ENCODE results near the gene ANKFN1. TPM values are rescaled to one million over a fixed set of nuclear protein-coding genes. Genes with fewer than 3 reads are reported as not detected.

Gene ANKFN1
- total RNA-seq, 1 donor from 2014 or later = 2.4 TPM

- no peaks in the 10 kb centered on the region for H3K36me3 Mint-ChIP-seq
- no peaks in the 10 kb centered on the region for H3K9me3 Mint-ChIP-seq
- no peak overlapping the region for H3K27ac Mint-ChIP-seq
- no peak overlapping the region for H3K4me3 Mint-ChIP-seq
- peaks cover 15% of the 10 kb centered on the region for H3K27me3 Mint-ChIP-seq
- H3K4me1 Mint-ChIP-seq (ENCODE audit: unreplicated experiment) = peaks cover 7% of the 10 kb centered on the region
- no peak for TF ChIP-seq CTCF (conservative IDR thresholded peaks at IDR 0.05)
- DNase-seq (ENCODE audit: extremely low spot score, unreplicated experiment) = no peak
These were observed 41.4 kb upstream of the ANKFN1 start for GRCh38 chr17:56111706-56112485.

GRCh38 chr17:56113486-56113885 lies 39.8 kb upstream of the ANKFN1 start:
- H3K36me3 Mint-ChIP-seq = no peaks in the 10 kb centered on the region

GRCh38 chr17:56114469-56114868 lies 38.8 kb upstream of the ANKFN1 start:
- Mint-ChIP-seq H3K27ac (no peak overlapping the region), H3K4me3 (no peak overlapping the region), H3K27me3 (peaks cover 11% of the 10 kb centered on the region), H3K36me3 (no peaks in the 10 kb centered on the region), H3K4me1 (ENCODE audit: unreplicated experiment) (peaks cover 2% of the 10 kb centered on the region), H3K9me3 (no peaks in the 10 kb centered on the region)
- no peak for TF ChIP-seq CTCF (conservative IDR thresholded peaks at IDR 0.05)
- DNase-seq (ENCODE audit: extremely low spot score, unreplicated experiment) = no peak

More at GRCh38 chr17:56113486-56113885, 39.8 kb upstream of the ANKFN1 start:
- no peak for DNase-seq (ENCODE audit: extremely low spot score, unreplicated experiment)
- H3K27me3 Mint-ChIP-seq = peaks cover 15% of the 10 kb centered on the region
- H3K4me1 Mint-ChIP-seq (ENCODE audit: unreplicated experiment) = peaks cover 7% of the 10 kb centered on the region
- TF ChIP-seq CTCF (conservative IDR thresholded peaks at IDR 0.05) = no peak
- no peaks in the 10 kb centered on the region for H3K9me3 Mint-ChIP-seq
- no peak overlapping the region for H3K27ac Mint-ChIP-seq
- no peak overlapping the region for H3K4me3 Mint-ChIP-seq

- DNase-seq (ENCODE audit: extremely low spot score, unreplicated experiment) = no peak
- Mint-ChIP-seq H3K27me3 (peaks cover 12% of the 10 kb centered on the region), H3K36me3 (no peaks in the 10 kb centered on the region), H3K4me3 (no peak overlapping the region), H3K9me3 (no peaks in the 10 kb centered on the region), H3K4me1 (ENCODE audit: unreplicated experiment) (no peaks in the 10 kb centered on the region), H3K27ac (no peak overlapping the region)
- TF ChIP-seq CTCF (conservative IDR thresholded peaks at IDR 0.05) = no peak
These were observed 34.1 kb upstream of the ANKFN1 start for GRCh38 chr17:56119191-56119590.

- H3K4me3 Mint-ChIP-seq = no peak overlapping the region
- H3K27ac Mint-ChIP-seq = no peak overlapping the region
These were observed 33.3 kb upstream of the ANKFN1 start for GRCh38 chr17:56119936-56120335.

More at GRCh38 chr17:56119936-56120335, 33.3 kb upstream of the ANKFN1 start:
- Mint-ChIP-seq H3K9me3 (no peaks in the 10 kb centered on the region), H3K36me3 (no peaks in the 10 kb centered on the region), H3K4me1 (ENCODE audit: unreplicated experiment) (no peaks in the 10 kb centered on the region), H3K27me3 (peaks cover 10% of the 10 kb centered on the region)
- DNase-seq (ENCODE audit: extremely low spot score, unreplicated experiment) = no peak
- no peak for TF ChIP-seq CTCF (conservative IDR thresholded peaks at IDR 0.05)
